ENCODE measurements around the gene PFN4. TPM values are rescaled to one million over a fixed set of nuclear protein-coding genes. Genes with fewer than 3 reads are reported as not detected.

PFN4 gene
- total and polyA plus RNA-seq, 9 of the 15 experiments (the other 6 are each of a cell fraction or from before 2014, with no cell fraction given), result 0.07 to 0.54 (median 0.31) TPM; not detected in 2

GRCh38 chr2:24106786-24107185 is 16.3 kb downstream of the PFN4 start (continued):
- TF ChIP-seq ATF3 (IDR thresholded peaks at IDR 0.05), result no peak
- no peak for TF ChIP-seq ATF3 (CRISPR knock-in tag; conservative IDR thresholded peaks at IDR 0.05)
- no peak for TF ChIP-seq RBM15 (IDR thresholded peaks at IDR 0.05; ENCODE audit: insufficient read depth, low read length)
- no peak for TF ChIP-seq HNRNPUL1 (IDR thresholded peaks at IDR 0.05; ENCODE audit: low read length)
- TF ChIP-seq STAT6 (CRISPR knock-in tag; IDR thresholded peaks at IDR 0.05), result no peak
- TF ChIP-seq CSDE1 (IDR thresholded peaks at IDR 0.05), result no peak
- no peak for TF ChIP-seq BHLHE40 (IDR thresholded peaks at IDR 0.05; ENCODE audit: low read length)
- TF ChIP-seq ZNF586 (CRISPR knock-in tag; conservative IDR thresholded peaks at IDR 0.05), result no peak
- no peak for TF ChIP-seq ZBTB17 (CRISPR knock-in tag; IDR thresholded peaks at IDR 0.05)
